WERI-Rb-1 (cell line): ENCODE measurements around the gene TSC22D4.

Experiments used
- DNase-seq: peaks from one replicate; pipeline ENCODE4 v3.0.0-alpha.2; 2020
- H3K27ac ChIP-seq: fragments of 250-450 bp; sonication (Bioruptor Pico); 2 replicates; pipeline ENCODE4 v1.5.1; 2020; ENCODE audit warnings: mild to moderate bottlenecking, moderate library complexity
- H3K27me3 ChIP-seq: fragments of 250-450 bp; sonication (Bioruptor Pico); 2 replicates; pipeline ENCODE4 v1.5.1; 2021; ENCODE audit warnings: mild to moderate bottlenecking, low read depth, moderate library complexity; ENCODE audit not compliant: insufficient read depth, severe bottlenecking
- H3K36me3 ChIP-seq: fragments of 250-450 bp; sonication (Bioruptor Pico); 2 replicates; pipeline ENCODE4 v1.5.1; 2020; ENCODE audit warnings: mild to moderate bottlenecking, moderate library complexity
- H3K4me3 ChIP-seq: 2 replicates; pipeline ENCODE4 v1.5.1; 2011; ENCODE audit warnings: low read depth, mild to moderate bottlenecking, control low read depth, low read length
- H3K9me3 ChIP-seq: fragments of 250-450 bp; sonication (Bioruptor Pico); 2 replicates; pipeline ENCODE4 v1.5.1; 2021; ENCODE audit warnings: mild to moderate bottlenecking, moderate library complexity; ENCODE audit not compliant: severe bottlenecking
- TF ChIP-seq, protein P1 (sequence below): IDR thresholded peaks from 2 replicates; pipeline ENCODE4 v1.5.1; 2011; ENCODE audit warnings: low read depth, mild to moderate bottlenecking, control low read depth, inconsistent platforms, low read length

Gene TSC22D4

DNA sequence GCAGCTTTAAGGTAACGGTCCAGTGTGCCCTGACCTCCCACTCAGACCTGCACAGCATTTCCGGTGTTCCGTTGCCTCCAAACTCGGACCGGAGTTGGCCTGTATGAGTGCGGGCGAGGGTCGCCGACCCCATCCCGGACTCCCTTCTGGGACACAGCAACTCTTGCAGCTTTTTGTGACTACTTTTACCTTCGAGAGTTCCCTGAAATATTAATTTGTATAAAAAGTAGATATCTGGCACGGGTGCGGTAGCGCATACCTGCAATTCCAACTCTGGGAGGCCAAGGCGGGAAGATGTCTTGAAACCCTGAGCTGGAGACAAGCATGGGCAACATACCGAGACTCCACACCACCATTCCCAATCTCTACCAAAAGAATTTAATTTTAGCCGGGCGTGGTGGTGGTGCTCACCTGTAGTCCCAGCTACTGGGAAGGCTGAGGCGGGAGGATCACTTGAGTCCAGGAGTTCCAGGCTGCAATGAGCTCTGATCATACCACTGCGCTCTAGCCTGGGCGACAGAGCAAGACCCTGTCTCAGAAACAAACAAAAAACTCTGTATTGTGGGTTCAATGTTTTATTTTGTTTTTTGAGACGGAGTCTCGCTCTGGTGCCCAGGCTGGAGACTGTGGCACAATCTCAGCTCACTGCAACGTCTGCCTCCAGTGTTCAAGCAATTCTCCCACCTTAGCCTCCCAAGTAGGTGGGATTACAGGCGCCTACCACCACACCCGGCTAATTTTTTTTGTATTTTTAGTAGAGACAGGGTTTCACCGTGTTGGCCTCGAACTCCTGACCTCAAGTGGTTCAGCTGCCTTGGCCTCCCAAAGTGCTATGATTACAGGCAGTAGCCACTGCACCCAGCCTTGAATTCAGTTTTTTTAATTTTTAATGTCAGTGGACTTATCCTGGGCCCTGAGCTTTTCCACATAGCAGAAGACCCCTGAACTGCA lies 41.6 kb downstream of the TSC22D4 start:
- TF ChIP-seq, protein P1, sequence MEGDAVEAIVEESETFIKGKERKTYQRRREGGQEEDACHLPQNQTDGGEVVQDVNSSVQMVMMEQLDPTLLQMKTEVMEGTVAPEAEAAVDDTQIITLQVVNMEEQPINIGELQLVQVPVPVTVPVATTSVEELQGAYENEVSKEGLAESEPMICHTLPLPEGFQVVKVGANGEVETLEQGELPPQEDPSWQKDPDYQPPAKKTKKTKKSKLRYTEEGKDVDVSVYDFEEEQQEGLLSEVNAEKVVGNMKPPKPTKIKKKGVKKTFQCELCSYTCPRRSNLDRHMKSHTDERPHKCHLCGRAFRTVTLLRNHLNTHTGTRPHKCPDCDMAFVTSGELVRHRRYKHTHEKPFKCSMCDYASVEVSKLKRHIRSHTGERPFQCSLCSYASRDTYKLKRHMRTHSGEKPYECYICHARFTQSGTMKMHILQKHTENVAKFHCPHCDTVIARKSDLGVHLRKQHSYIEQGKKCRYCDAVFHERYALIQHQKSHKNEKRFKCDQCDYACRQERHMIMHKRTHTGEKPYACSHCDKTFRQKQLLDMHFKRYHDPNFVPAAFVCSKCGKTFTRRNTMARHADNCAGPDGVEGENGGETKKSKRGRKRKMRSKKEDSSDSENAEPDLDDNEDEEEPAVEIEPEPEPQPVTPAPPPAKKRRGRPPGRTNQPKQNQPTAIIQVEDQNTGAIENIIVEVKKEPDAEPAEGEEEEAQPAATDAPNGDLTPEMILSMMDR: no peak
- peaks cover 34% of the 10 kb centered on the region for H3K36me3 ChIP-seq
- H3K27ac ChIP-seq: peak overlapping the region; percentile 57
- no peak for DNase-seq
- H3K4me3 ChIP-seq: no peak overlapping the region
- H3K9me3 ChIP-seq: no peaks in the 10 kb centered on the region
- no peaks in the 10 kb centered on the region for H3K27me3 ChIP-seq

DNA sequence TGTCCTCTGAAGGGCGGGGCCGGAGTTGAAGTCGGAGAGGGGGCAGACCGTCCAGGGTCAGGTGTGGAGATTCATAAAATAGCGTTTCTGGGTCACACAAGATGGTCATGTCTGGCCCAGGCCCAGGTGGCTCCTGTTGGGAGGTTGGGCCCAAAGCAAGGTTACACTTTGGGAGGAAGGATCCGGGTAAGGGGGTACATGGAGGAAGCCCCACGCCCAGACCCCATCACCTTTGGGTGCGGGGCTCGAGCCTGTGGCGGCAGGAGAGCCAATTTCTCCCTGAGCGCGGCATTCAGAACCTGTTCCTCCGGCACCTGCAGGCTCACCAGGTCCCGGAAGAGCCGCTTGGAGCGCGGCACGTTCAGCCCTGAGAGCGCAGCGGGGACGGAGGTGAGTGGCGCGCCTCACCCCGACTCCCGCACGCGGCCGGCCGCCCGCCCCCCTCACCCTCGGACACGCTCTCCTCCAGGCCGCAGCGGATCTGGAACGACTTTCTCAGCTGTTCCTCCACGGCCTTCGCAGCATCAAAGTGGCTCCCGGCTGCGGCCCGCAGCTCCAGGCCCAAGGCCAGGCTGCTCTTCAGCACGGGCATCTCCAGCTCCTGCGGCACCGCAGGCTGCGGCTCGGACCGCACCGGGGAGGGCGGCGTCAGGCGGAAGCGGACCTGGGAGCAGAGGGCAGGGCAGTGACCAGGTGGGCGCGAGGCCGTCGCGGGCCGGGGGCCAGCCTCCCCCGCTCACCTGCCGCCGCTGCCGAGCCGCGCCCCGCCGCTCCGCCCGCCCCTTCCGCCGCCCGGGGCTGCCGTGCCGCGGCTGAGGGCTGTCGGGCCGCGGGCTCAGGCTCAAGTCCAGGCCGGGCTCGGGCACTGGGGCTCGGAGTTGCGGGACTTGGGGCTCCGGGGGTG lies 43.4 kb downstream of the TSC22D4 start:
- H3K4me3 ChIP-seq: peak overlapping the region; percentile 86
- H3K36me3 ChIP-seq: peaks cover 51% of the 10 kb centered on the region
- peak; percentile 29 for DNase-seq
- no peaks in the 10 kb centered on the region for H3K27me3 ChIP-seq
- H3K27ac ChIP-seq: peak overlapping the region; percentile 88
- no peaks in the 10 kb centered on the region for H3K9me3 ChIP-seq
- TF ChIP-seq, protein P1: no peak

DNA sequence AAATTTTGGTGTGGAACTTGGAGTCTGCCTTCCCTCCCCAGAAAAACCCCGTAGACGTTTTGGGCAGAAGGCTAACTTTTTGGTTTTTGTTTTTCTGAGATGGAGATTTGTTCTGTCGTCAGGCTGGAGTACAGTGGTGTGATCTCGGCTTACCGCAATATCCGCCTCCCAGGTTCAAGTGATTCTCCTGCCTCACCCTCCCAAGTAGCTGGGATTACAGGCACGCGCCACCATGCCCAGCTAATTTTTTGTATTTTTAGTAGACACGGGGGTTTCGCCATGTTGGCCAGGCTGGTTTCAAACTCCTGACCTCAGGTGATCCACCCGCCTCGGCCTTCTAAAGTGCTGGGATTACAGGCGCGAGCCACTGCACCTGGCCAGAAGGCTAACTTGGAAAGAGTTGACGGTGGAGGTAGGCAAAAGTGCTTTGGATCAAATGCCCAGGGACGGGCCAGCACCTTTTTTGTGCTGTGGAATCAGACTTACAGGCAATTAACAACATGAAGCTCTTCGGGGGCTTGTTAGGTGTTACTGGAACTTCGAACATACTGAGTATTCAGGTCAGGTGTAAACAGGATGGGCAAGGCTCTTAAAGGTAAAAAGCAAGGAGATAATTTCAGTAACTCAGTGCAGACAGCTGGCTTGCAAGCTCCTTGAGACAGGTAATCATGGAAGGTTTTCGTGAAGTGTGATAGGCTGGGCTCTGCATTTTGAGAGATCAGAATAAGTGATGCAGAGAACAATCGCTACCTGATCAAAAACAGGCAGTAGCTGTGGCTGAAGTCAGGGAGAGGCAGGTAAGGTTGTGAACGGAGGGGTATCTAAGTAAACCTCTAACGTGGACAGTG lies 44.5 kb downstream of the TSC22D4 start:
- Histone ChIP-seq H3K9me3 (no peaks in the 10 kb centered on the region), H3K27ac (peak overlapping the region; percentile 88), H3K27me3 (no peaks in the 10 kb centered on the region), H3K4me3 (no peak overlapping the region), H3K36me3 (peaks cover 57% of the 10 kb centered on the region)
- TF ChIP-seq, protein P1: no peak
- DNase-seq: no peak

DNA sequence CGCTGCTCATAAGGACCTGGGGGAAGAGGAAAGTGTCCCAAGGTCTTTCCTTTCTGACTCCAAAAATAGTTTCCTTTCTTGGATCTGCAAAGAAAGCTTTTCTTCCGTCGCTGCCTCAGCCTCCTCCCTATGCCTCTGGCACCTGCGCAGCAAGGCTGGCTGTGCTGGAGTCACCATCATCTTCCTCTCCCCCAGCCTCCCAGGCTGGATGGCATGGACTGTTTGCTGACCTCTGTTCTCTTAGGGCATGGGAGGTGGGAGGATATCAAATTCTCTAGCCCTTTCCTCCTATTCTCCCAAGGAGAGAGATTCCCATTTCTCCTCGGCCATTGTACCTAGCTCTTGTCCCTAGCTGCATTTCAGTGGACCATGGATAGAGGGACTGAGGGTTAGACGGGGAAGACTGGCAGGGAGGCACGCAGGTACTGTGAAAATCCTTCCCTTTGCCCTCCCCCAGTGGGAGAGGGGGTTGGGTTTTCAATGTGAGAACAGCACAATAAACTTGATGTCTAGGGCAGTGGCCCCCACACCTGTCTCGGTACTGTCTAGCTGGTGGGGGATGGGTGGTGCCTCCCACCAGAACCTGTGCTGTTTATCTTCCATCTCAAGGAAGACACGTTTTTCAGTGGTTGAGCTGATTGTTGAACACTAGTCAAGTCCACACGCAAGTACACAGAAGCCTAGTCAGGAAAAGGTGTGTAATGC lies 45.3 kb downstream of the TSC22D4 start:
- Histone ChIP-seq H3K27ac (peak overlapping the region; percentile 18; the same call in 1 of the 2 replicates), H3K4me3 (no peak overlapping the region), H3K9me3 (no peaks in the 10 kb centered on the region), H3K36me3 (peaks cover 57% of the 10 kb centered on the region), H3K27me3 (no peaks in the 10 kb centered on the region)
- no peak for DNase-seq
- TF ChIP-seq, protein P1: no peak

DNA sequence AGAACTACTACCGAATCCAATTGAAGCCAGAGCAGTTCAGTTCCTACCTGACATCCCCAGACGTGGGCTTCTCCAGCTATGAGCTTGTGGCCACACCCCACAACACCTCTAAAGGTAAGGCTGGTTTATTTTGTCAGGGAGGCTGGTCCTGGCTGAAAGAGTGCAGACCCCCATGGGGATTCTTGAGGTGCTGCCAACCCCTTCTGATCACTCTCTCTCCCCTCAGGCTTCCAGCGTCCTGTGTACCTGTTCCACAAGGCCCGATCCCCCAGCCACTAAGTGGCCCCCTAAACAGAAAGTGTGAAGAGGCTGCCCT lies 45.8 kb downstream of the TSC22D4 start:
- Histone ChIP-seq H3K27me3 (no peaks in the 10 kb centered on the region), H3K4me3 (no peak overlapping the region), H3K36me3 (peaks cover 57% of the 10 kb centered on the region), H3K27ac (no peak overlapping the region), H3K9me3 (no peaks in the 10 kb centered on the region)
- TF ChIP-seq, protein P1: no peak
- DNase-seq: no peak
